Measurements from ENCODE around the gene ADAMTS1. TPM values are rescaled to one million over a fixed set of nuclear protein-coding genes. Genes with fewer than 3 reads are reported as not detected.

Gene ADAMTS1
- total and polyA plus RNA-seq, 2 donors (not counting 3 experiments of a cell fraction or from before 2014, with no cell fraction given) = 15.4 to 16.3 TPM

GRCh38 chr21:26837539-26837938 is 7.7 kb downstream of the ADAMTS1 start:
- Histone ChIP-seq H3K36me3 (ENCODE audit: control insufficient read depth in 2 of 2, extremely low read depth in 1 of 2, insufficient read depth in 2 of 2, low read length in 2 of 2) (peaks cover 2 to 11% of the 10 kb centered on the region in 2 experiments), H3K4me3 (replicated peaks in 1 of 3; ENCODE audit: insufficient read depth in 1 of 3, low read depth in 1 of 3, low read length in 3 of 3) (no peak overlapping the region), H3K27ac (ENCODE audit: insufficient read depth, low read depth, low read length) (no peak overlapping the region), H3K9ac (replicated peaks; ENCODE audit: extremely low read depth, insufficient read depth, low read length) (no peak overlapping the region), H2AFZ (ENCODE audit: low read depth, low read length) (no peak overlapping the region), H3K9me3 (replicated peaks; ENCODE audit: control insufficient read depth, insufficient read depth, low read length) (no peaks in the 10 kb centered on the region), H3K27me3 (ENCODE audit: control insufficient read depth in 2 of 2, insufficient read depth in 2 of 2, low read length in 2 of 2) (no peaks in the 10 kb centered on the region), H3K79me2 (ENCODE audit: control insufficient read depth, insufficient read depth, low read length) (peaks cover 3% of the 10 kb centered on the region), H3K9me1 (replicated peaks; ENCODE audit: control insufficient read depth, extremely low read depth, insufficient read depth, low read length) (no peaks in the 10 kb centered on the region), H3K4me1 (ENCODE audit: control insufficient read depth, extremely low read depth, insufficient read depth, low read length) (peaks cover 13% of the 10 kb centered on the region), H3K4me2 (ENCODE audit: insufficient read depth, low read length) (no peak overlapping the region), H4K20me1 (replicated peaks; ENCODE audit: control insufficient read depth, extremely low read depth, insufficient read depth, low read length) (no peaks in the 10 kb centered on the region)
- intact Hi-C loops (cut with micrococcal nuclease) = no loop called here
- TF ChIP-seq EZH2 (IDR thresholded peaks at IDR 0.05; ENCODE audit: borderline replicate concordance, low read depth, low read length, severe bottlenecking) = no peak
- TF ChIP-seq POLR2A (IDR thresholded peaks at IDR 0.05; ENCODE audit: low read depth, low read length) = no peak
- no peak for TF ChIP-seq FOS (IDR thresholded peaks at IDR 0.05; ENCODE audit: borderline replicate concordance, insufficient read depth, low read length)
- no peak for TF ChIP-seq POLR2AphosphoS5 (IDR thresholded peaks at IDR 0.05; ENCODE audit: insufficient read depth, low read depth, low read length)
- no peak for TF ChIP-seq CTCF (IDR thresholded peaks at IDR 0.05; ENCODE audit: extremely low read depth in 1 of 2, insufficient read depth in 1 of 2, low read depth in 1 of 2, low read length in 2 of 2)
- TF ChIP-seq JUN (IDR thresholded peaks at IDR 0.05; ENCODE audit: borderline replicate concordance, insufficient read depth, insufficient read length, low read depth) = no peak
- TF ChIP-seq MAX (IDR thresholded peaks at IDR 0.05; ENCODE audit: insufficient read depth, insufficient read length) = no peak
- no peak for TF ChIP-seq MYC (IDR thresholded peaks at IDR 0.05; ENCODE audit: low read depth, low read length)
- no peak for TF ChIP-seq GATA2 (IDR thresholded peaks at IDR 0.05; ENCODE audit: insufficient read depth, insufficient read length, low read depth, low read length)
- FAIRE-seq (no peak), DNase-seq (ENCODE audit: low read depth, low spot score) (no peak)
- ChIA-PET POLR2A (no interaction called here), CTCF (interaction anchor here (1.5 to 4.8 kb wide), 2 partner anchors 22 to 1908 kb away, joined by 6 to 19 read pairs; no protein-coding TSS in a partner anchor)
- no TSS peak for BruUV-seq (replicated peaks)
- dilution Hi-C loops (cut with MboI; ENCODE audit: extremely low pct_ligation_motif_present, low sequenced_read_pairs) = no loop called here

Measured in endothelial cell of umbilical vein (primary cell).